D721Med (cell line): Measurements from ENCODE around the gene KNSTRN.

Experiments
- DNase-seq: peaks from one replicate; pipeline ENCODE4 v3.0.0; 2011; ENCODE audit warnings: low spot score; ENCODE audit not compliant: insufficient read length
- FAIRE-seq: peaks from 2 replicates; lab custom pipeline; 2011; peaks lifted over from hg19 to GRCh38; lab: Jason Lieb, UNC
- TF ChIP-seq, protein P1 (sequence below): IDR thresholded peaks from 2 replicates; pipeline ENCODE4 v1.5.1; 2012; ENCODE audit warnings: mild to moderate bottlenecking, control low read depth; ENCODE audit not compliant: insufficient read depth; ENCODE audit errors: missing control alignments

KNSTRN gene

DNA sequence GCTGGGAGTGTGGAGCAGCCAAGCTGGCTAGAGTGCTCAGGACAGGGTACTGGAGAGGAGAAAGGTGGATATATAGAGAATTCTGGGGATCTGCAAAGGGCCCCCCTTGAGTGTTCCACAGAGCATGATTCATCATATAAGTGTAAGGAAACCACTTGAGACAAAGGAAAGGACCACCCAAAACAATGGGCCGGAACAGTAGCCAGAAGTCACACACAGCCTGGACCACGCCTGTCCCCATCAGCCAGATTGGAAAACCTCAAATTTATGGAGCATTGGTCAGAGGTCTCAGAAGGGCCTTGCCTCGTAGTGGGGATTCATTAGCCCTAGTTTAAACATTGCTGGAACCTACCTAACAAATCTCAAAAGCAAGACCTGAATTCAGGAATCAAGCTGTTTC is 4.9 kb upstream of the KNSTRN start:
- TF ChIP-seq, protein P1, sequence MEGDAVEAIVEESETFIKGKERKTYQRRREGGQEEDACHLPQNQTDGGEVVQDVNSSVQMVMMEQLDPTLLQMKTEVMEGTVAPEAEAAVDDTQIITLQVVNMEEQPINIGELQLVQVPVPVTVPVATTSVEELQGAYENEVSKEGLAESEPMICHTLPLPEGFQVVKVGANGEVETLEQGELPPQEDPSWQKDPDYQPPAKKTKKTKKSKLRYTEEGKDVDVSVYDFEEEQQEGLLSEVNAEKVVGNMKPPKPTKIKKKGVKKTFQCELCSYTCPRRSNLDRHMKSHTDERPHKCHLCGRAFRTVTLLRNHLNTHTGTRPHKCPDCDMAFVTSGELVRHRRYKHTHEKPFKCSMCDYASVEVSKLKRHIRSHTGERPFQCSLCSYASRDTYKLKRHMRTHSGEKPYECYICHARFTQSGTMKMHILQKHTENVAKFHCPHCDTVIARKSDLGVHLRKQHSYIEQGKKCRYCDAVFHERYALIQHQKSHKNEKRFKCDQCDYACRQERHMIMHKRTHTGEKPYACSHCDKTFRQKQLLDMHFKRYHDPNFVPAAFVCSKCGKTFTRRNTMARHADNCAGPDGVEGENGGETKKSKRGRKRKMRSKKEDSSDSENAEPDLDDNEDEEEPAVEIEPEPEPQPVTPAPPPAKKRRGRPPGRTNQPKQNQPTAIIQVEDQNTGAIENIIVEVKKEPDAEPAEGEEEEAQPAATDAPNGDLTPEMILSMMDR, result no peak
- FAIRE-seq (no peak), DNase-seq (no peak)

DNA sequence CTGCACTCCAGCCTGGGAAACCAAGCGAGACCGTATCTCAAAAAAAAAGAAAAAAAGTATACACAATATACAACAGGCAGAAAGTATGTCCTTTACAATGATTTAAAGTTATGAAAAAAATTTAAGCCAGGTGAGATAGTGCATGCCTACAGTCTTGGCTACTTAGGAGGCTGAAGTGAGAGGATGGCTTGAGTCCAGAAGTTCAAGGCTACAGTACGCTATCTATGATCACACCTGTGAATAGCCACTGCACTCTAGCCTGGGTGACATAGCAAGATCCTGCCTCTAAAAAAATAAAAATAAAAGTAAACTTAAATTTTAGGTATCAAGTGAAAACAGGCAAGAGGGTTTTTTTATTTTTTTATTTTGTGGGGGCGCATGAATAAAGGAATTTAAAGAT is 3.1 kb upstream of the KNSTRN start:
- TF ChIP-seq, protein P1, result no peak
- DNase-seq, result no peak
- no peak for FAIRE-seq

DNA sequence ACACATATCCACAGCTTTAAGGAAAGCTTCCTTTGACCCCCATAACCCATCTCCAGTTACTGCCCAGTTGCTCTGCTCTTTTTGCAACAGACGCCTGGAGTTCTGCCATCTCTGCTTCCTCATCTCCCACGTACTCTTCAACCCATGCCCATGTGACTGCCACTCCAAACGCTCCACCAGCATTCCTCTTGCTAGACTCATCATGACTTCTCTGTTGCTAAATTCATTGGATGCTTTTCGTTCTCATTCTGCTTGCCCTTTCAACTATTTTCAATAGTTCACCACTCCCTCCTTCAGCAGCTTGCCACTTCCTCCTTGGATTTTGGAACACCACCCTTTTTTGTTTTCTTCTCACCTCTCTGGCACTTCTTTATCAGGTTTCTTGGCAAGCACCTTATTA is 2.7 kb upstream of the KNSTRN start:
- DNase-seq (no peak), FAIRE-seq (no peak)
- TF ChIP-seq, protein P1, result no peak

DNA sequence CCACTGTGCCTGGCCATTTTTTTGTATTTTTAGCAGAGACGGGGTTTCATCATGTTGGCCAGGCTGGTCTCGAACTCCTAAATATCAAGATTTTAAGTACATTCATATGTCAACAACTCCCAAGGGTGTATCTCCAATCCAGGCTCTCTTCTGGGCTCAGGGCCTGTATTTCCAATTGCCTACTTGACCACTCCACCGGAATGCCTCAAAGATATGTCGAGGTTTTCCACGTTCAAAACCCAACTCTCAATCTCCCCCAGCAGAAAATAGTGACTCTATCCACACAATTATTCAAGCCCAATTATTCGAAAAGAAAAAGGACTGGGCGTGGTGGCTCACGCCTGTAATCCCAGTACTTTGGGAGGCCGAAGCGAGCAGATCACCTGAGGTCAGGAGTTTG is 1.9 kb upstream of the KNSTRN start:
- DNase-seq (no peak), FAIRE-seq (no peak)
- TF ChIP-seq, protein P1, result no peak

DNA sequence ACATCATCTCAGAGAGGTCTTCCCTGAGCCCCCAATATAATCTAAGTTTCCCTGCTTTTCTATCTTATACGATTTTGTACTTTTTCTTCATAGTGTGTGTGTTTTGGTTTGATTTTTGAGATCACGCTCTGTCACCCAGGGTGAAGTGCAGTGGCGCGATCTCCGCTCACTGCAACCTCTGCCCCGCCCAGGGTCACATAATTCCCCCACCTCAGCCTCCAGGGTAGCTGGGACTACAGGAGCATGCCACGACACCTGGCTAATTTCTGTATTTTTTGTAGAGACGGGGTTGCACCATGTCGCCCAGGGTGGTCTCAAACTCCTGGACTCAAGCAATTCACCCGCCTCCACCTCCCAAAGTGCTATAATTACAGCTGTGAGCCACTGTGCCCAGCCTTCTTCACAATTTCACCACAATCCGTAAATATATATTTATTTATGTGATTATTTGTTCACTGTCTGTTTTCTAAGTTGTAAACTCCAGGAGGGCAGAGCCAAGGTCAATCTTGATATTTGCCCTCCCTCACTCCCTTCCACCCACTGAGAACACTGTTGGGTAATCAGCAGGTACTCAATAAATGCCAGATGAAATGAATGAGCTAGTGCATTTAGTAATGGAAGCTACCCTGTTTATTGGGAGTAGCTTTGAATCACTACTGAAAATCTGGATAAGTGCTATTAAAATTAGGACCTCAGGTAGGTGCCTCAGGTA is 547 bp upstream of the KNSTRN start:
- DNase-seq (no peak), FAIRE-seq (no peak)
- TF ChIP-seq, protein P1, result no peak

DNA sequence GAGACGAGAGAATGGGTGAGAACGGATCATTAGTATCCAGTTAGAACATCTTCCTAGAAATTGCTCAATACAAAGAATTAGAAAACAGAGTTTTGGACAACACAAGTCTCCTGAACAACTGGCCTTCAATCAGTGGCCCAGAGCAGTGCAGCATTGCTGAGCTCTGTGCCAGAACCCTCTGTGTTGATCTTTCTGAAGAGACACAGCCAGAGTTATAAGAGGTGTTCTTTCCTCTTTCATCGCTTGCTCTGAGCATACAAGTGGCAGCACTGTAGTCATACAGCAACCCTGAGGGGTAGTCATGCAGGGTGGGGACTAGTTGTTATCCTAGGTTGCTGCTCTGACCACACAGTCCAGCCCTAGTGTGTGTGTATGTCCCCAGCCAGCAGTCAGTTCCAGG is 4.0 kb downstream of the KNSTRN start:
- DNase-seq (no peak), FAIRE-seq (no peak)
- TF ChIP-seq, protein P1, result no peak
